ENCODE data around the gene CDC23. TPM values are rescaled to one million over a fixed set of nuclear protein-coding genes. Genes with fewer than 3 reads are reported as not detected.
"Not testable (repeated sequence)": the region's sequence is repeated elsewhere in the genome, so short reads cannot be mapped to it uniquely, and the experiment has no call there.

CDC23 gene
- total RNA-seq, 1 donor from 2014 or later, result 40.8 TPM

DNA sequence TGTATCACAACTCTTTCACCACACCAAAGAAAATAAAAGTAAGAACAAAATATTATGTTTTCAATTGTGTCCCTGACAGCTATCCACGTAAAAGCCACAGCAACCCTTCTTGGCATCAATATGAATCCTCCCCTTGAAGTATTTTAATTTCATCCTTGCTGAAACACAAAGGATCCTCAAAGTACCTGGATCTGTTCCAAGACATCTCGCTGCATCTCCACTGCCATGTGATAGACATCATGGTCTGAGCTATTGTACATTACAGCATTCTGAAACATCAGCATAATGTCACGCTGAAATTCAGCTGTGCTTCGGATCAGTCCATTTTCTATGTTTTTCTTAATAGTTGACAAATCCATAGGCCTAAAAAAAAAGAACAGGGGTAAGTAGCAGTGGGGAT, 52.4 kb downstream of the CDC23 start:
- H3K9me3 Mint-ChIP-seq (ENCODE audit: unreplicated experiment), result no peaks in the 10 kb centered on the region
- DNase-seq (ENCODE audit: low spot score), result no peak
- H3K36me3 Mint-ChIP-seq (ENCODE audit: low read depth, unreplicated experiment), result peaks cover 60% of the 10 kb centered on the region
- no peaks in the 10 kb centered on the region for H3K27me3 Mint-ChIP-seq (ENCODE audit: unreplicated experiment)
- peaks cover 2% of the 10 kb centered on the region for H3K4me1 Mint-ChIP-seq (ENCODE audit: unreplicated experiment)
- no peak overlapping the region for H3K27ac Mint-ChIP-seq (ENCODE audit: unreplicated experiment)
- TF ChIP-seq, protein P1, sequence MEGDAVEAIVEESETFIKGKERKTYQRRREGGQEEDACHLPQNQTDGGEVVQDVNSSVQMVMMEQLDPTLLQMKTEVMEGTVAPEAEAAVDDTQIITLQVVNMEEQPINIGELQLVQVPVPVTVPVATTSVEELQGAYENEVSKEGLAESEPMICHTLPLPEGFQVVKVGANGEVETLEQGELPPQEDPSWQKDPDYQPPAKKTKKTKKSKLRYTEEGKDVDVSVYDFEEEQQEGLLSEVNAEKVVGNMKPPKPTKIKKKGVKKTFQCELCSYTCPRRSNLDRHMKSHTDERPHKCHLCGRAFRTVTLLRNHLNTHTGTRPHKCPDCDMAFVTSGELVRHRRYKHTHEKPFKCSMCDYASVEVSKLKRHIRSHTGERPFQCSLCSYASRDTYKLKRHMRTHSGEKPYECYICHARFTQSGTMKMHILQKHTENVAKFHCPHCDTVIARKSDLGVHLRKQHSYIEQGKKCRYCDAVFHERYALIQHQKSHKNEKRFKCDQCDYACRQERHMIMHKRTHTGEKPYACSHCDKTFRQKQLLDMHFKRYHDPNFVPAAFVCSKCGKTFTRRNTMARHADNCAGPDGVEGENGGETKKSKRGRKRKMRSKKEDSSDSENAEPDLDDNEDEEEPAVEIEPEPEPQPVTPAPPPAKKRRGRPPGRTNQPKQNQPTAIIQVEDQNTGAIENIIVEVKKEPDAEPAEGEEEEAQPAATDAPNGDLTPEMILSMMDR (IDR thresholded peaks at IDR 0.05; ENCODE audit: unreplicated experiment), result no peak
- H3K4me3 Mint-ChIP-seq (ENCODE audit: unreplicated experiment), result peak overlapping the region; percentile 12

DNA sequence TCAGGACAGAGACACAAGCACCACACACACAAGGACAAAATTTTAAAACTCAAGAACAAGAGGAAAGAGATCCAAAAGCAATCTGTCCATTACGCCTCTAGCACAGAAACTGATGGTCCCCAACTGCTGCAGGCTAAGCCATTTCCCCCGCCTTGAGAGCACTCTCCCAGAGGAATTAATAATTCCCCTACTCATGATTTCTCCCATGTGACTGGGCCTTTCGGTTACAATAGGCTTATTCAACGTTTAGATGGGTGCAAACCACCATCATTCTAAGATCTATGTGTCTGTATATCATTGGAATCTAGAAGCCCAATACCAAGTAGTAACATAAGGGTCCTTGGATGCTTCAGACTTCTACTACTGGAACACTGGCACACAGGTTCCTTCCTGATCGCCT, 53.5 kb downstream of the CDC23 start:
- H3K9me3 Mint-ChIP-seq (ENCODE audit: unreplicated experiment), result no peaks in the 10 kb centered on the region

DNA sequence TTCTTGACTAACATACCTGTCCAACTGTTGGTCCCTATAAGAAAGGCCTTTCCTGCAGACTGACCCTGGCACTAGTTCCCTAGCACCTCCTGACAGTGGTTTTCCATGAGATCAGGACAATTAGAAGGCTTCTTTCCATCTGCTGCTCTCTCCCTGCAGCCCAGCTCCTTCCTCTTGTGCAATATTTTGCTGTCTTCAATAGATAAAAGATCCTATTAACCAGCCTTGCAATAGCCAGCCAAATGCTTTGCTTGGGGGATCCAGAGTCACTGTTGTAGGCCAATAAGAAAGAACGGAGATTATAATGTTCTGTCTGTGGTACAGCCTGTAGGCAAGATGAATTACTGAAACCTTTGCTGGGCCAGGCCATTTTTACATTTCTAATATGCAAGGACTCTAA, 55.5 kb downstream of the CDC23 start:
- H3K4me1 Mint-ChIP-seq (ENCODE audit: unreplicated experiment), result no peaks in the 10 kb centered on the region
- no peak overlapping the region for H3K27ac Mint-ChIP-seq (ENCODE audit: unreplicated experiment)
- no peak overlapping the region for H3K4me3 Mint-ChIP-seq (ENCODE audit: unreplicated experiment)
- no peaks in the 10 kb centered on the region for H3K27me3 Mint-ChIP-seq (ENCODE audit: unreplicated experiment)
- peaks cover 36% of the 10 kb centered on the region for H3K36me3 Mint-ChIP-seq (ENCODE audit: low read depth, unreplicated experiment)
- TF ChIP-seq, protein P1 (IDR thresholded peaks at IDR 0.05; ENCODE audit: unreplicated experiment), result no peak
- no peaks in the 10 kb centered on the region for H3K9me3 Mint-ChIP-seq (ENCODE audit: unreplicated experiment)
- no peak for DNase-seq (ENCODE audit: low spot score)

More for the DNA sequence above, 53.5 kb downstream of the CDC23 start:
- H3K4me1 Mint-ChIP-seq (ENCODE audit: unreplicated experiment), result peaks cover 2% of the 10 kb centered on the region
- DNase-seq (ENCODE audit: low spot score), result no peak
- H3K36me3 Mint-ChIP-seq (ENCODE audit: low read depth, unreplicated experiment), result peaks cover 52% of the 10 kb centered on the region
- peak overlapping the region; percentile 17 for H3K4me3 Mint-ChIP-seq (ENCODE audit: unreplicated experiment)
- no peaks in the 10 kb centered on the region for H3K27me3 Mint-ChIP-seq (ENCODE audit: unreplicated experiment)
- H3K27ac Mint-ChIP-seq (ENCODE audit: unreplicated experiment), result no peak overlapping the region
- TF ChIP-seq, protein P1 (IDR thresholded peaks at IDR 0.05; ENCODE audit: unreplicated experiment), result no peak

DNA sequence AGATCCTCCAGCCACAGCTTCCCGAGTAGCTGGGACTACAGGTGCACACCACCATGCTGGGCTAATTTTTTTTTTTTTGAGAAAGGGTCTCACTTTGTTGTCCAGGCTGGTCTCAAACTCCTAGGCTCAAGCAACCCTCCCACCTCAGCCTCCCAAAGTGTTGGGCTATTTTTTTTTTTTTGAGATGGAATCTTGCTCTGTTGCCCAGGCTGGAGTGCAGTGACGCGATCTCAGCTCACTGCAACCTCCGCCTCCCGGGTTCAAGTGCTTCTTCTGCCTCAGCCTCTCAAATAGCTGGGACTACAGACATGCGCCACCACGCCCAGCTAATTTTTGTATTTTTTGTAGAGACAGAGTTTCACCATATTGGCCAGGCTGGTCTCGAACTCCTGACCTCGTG, 57.1 kb downstream of the CDC23 start:
- not testable (repeated sequence) for H3K4me3 Mint-ChIP-seq (ENCODE audit: unreplicated experiment); DNase-seq (ENCODE audit: low spot score); H3K27ac Mint-ChIP-seq (ENCODE audit: unreplicated experiment); H3K9me3 Mint-ChIP-seq (ENCODE audit: unreplicated experiment); H3K27me3 Mint-ChIP-seq (ENCODE audit: unreplicated experiment); H3K4me1 Mint-ChIP-seq (ENCODE audit: unreplicated experiment)
- H3K36me3 Mint-ChIP-seq (ENCODE audit: low read depth, unreplicated experiment), result peaks cover 35% of the 10 kb centered on the region

DNA sequence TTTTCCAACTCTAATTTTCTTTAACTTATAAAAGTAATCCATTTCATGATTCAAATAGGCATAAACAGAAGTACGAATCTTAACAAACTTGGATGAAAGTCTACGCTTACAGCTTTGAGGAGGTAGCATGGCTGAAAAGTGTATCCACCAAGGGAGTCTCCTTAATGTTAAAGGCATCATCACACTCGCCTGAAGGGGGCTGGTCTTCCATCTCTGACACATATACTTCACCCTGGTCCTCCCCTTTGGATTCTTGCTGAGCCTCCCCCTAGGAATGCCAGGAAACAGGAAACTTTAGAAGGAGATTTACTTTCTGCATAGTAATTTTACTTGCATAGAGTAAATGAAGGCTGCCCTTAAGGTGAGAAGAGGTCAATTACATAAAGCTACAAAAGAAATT, 63.6 kb downstream of the CDC23 start:
- Mint-ChIP-seq H3K4me1 (ENCODE audit: unreplicated experiment) (peaks cover 3% of the 10 kb centered on the region), H3K4me3 (ENCODE audit: unreplicated experiment) (no peak overlapping the region), H3K9me3 (ENCODE audit: unreplicated experiment) (no peaks in the 10 kb centered on the region), H3K27me3 (ENCODE audit: unreplicated experiment) (peaks cover 2% of the 10 kb centered on the region), H3K27ac (ENCODE audit: unreplicated experiment) (no peak overlapping the region), H3K36me3 (ENCODE audit: low read depth, unreplicated experiment) (no peaks in the 10 kb centered on the region)
- TF ChIP-seq, protein P1 (IDR thresholded peaks at IDR 0.05; ENCODE audit: unreplicated experiment), result no peak
- peak; percentile 30 for DNase-seq (ENCODE audit: low spot score)

DNA sequence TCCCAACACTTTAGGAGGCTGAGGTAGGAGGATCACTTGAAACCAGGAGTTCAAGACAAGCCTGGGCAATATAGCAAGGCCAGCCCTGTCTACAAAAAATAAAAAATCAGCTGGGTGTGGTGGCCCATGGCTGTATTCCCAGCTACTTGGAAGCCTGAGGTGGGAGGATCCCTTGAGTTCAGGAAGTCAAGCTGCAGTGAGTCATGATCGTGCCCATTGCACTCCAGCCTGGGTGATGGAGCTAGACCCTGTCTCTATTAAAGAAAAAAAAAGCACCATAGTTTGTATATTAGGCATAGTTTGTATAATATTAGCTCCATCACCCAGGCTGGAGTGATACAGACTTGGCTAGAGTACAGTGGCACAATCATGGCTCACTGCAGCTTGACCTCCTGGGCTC, 64.3 kb downstream of the CDC23 start:
- Mint-ChIP-seq H3K4me1 (ENCODE audit: unreplicated experiment) (peaks cover 3% of the 10 kb centered on the region), H3K4me3 (ENCODE audit: unreplicated experiment) (no peak overlapping the region), H3K27me3 (ENCODE audit: unreplicated experiment) (peaks cover 2% of the 10 kb centered on the region), H3K9me3 (ENCODE audit: unreplicated experiment) (no peaks in the 10 kb centered on the region), H3K27ac (ENCODE audit: unreplicated experiment) (no peak overlapping the region), H3K36me3 (ENCODE audit: low read depth, unreplicated experiment) (no peaks in the 10 kb centered on the region)
- DNase-seq (ENCODE audit: low spot score), result no peak
- TF ChIP-seq, protein P1 (IDR thresholded peaks at IDR 0.05; ENCODE audit: unreplicated experiment), result no peak

DNA sequence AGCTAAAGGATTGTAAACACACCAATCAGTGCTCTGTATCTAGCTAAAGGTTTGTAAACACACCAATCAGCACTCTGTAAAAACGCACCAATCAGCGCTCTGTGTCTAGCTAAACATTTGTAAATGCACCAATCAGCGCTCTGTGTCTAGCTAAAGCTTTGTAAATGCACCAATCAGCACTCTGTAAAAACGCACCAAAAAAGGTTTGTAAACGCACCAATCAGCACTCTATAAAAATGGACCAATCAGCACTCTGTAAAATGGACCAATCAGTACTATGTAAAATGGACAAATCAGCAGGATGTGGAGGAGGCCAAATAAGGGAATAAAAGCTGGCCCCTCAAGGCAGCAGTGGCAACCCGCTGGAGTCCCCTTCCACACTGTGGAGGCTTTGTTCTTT, 69.5 kb downstream of the CDC23 start:
- H3K27ac Mint-ChIP-seq (ENCODE audit: unreplicated experiment); H3K36me3 Mint-ChIP-seq (ENCODE audit: low read depth, unreplicated experiment); H3K4me3 Mint-ChIP-seq (ENCODE audit: unreplicated experiment); H3K9me3 Mint-ChIP-seq (ENCODE audit: unreplicated experiment); H3K4me1 Mint-ChIP-seq (ENCODE audit: unreplicated experiment); DNase-seq (ENCODE audit: low spot score); H3K27me3 Mint-ChIP-seq (ENCODE audit: unreplicated experiment): not testable (repeated sequence)

All from endothelial cell (in vitro differentiated cells).